SK-N-DZ (cell line): Measurements from ENCODE around the gene PTPRK.
"Not testable (repeated sequence)": the region's sequence is repeated elsewhere in the genome, so short reads cannot be mapped to it uniquely, and the experiment has no call there.

Experiments
- DNase-seq: peaks from one replicate; pipeline ENCODE4 v3.0.0-alpha.2; 2015; ENCODE audit warnings: low spot score

PTPRK gene

GRCh38 chr6:127956956-127957355 is 563.4 kb downstream of the PTPRK start:
- DNase-seq, result no peak

- DNase-seq, result no peak
Measured at GRCh38 chr6:127956260-127956888, 564.0 kb downstream of the PTPRK start.

- DNase-seq, result no peak
Measured at GRCh38 chr6:127954082-127954481, 566.3 kb downstream of the PTPRK start.

DNA sequence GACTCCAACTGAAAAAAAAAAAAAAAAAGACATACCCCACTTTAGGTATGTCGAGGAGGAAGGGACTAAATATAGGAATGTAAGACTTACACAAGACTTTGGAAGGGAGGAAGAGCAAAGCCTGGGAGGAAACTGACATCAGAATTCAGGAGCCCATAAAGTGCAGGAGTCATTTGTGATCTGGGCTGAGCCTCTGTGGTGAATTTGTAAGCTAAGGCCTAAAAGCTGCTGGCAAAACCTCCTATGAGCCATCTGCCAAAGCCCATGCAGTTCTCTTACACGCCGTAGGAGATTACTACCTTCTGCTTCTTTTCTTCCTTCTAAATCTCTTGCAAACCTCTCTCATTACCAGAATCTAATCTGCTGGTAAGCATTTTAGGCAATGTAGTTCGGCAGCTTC is 567.6 kb downstream of the PTPRK start:
- no peak for DNase-seq

GRCh38 chr6:127952176-127952575 is 568.2 kb downstream of the PTPRK start:
- DNase-seq, result no peak

- no peak for DNase-seq
Measured at GRCh38 chr6:127951172-127951917, 569.1 kb downstream of the PTPRK start.

GRCh38 chr6:127950566-127951145 is 569.7 kb downstream of the PTPRK start:
- DNase-seq, result no peak

DNA sequence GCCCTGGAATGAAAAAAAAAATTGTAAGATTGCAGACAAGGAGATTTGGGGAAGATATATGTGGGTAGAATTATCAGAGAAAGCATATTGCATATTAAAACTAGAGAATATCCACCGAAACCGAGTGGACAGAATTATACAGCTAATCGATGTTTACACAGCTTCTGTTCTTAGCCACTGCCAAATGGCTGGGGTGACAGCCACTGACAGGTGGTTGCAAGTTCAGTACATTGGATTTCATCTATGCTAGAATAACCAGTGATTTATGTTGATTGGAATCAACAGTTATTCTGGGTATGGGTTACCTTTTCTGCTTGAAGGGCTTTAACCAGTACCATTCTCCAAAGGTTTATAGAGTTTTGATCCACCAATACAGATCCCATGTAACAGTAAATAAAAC is 571.1 kb downstream of the PTPRK start:
- DNase-seq, result no peak

GRCh38 chr6:127946388-127946787 is 574.0 kb downstream of the PTPRK start:
- no peak for DNase-seq

GRCh38 chr6:127945434-127946097 is 574.8 kb downstream of the PTPRK start:
- no peak for DNase-seq

- no peak for DNase-seq
Measured at GRCh38 chr6:127941228-127941627, 579.2 kb downstream of the PTPRK start.

DNA sequence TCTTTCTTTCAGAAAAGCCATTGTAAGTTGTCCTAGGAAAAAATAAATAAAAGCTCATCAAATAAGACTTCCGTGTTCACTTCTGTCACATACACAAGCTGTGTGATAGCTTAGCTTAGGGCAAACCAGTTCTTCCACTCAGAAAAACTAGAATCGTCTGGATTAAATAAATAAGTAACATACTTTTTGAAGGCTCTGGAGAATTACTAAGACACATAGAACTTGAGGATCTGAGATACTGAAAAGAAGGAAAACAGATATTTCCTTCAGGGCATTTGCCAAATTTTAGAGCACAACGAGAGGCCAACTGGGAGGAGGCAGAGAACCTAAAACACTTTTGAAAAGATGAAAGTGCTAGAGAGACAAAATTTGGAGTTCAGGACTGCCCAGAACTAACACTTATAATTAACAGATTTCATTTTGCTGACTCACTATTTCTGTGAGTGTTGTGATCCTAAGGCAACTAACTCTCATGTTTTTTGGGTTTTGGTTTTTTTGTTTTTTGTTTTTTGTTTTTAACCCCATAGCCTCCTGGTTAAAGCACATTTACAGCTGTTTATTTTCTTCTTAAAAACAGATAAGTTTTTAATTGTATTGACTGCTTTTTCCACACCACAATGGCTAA is 580.8 kb downstream of the PTPRK start:
- DNase-seq, result no peak

DNA sequence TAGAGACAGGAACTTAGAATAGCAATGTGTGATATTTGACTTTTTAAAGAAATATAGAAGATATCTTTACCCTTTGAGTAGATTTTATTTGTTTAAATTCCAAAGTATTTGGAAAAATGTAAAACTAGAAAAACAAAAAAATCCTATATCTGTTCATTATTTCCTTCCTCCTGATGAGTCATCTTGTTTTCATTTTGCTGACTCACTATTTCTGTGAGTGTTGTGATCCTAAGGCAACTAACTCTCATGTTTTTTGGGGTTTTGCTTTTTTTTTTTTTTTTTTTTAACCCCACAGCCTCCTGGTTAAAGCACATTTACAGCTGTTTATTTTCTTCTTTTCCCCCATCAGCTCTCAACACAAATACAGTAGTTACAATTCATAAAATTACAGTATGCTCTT is 581.7 kb downstream of the PTPRK start:
- DNase-seq, result no peak

DNA sequence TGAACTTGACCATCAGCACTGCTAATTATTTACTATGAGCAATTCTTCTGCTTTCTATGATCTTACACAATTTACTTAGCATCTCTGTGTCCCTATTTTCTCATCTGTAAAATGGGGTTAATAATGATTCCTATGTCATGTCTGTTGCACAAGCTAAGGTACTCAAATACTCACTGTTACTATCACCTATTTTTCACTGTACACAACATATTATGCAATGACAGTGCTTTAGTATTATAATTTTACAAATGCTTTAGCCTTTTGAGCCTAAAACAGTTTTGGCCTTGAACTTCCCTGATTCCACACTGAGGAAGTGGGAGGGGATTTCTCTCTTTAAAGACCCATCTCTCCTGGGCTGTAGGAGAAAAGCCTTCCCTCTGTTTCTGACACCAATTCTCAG is 582.7 kb downstream of the PTPRK start:
- no peak for DNase-seq

DNA sequence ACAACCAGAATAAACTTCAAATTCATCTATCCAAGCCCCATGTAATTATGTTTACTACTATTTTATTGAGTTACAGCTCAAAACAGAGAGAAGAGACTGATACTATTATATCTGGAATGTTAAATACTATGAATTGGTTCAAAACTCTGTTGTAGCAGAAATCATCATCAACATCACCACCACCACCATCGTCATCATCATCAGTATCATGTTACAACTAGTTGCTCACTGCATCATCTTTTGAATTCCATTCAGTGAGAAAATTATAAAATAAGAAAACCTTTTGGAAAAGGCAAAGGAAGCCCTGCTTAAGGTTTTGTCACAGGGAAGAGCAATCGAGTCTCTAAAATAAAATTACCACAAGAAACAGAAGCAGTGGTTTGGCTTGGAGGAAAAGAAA is 583.3 kb downstream of the PTPRK start:
- no peak for DNase-seq

DNA sequence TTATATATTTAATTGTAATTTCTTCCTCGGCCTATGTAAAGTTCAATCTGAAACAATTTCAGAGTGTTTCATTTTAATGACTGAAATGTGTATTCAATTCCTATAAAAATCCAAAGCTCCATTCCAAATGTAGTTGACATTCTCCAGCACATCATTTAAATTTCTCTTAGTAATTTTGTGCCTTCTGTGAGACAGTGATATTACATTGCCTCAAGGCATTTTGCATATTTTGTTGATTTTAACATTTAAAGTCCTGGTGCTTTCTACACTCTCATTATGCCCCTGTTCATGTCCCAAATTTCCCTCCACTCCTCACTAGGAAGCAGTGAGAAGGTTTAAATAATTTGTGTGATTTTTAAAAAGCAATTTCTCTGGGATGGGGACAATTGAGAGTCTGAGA is 585.4 kb downstream of the PTPRK start:
- DNase-seq, result no peak

DNA sequence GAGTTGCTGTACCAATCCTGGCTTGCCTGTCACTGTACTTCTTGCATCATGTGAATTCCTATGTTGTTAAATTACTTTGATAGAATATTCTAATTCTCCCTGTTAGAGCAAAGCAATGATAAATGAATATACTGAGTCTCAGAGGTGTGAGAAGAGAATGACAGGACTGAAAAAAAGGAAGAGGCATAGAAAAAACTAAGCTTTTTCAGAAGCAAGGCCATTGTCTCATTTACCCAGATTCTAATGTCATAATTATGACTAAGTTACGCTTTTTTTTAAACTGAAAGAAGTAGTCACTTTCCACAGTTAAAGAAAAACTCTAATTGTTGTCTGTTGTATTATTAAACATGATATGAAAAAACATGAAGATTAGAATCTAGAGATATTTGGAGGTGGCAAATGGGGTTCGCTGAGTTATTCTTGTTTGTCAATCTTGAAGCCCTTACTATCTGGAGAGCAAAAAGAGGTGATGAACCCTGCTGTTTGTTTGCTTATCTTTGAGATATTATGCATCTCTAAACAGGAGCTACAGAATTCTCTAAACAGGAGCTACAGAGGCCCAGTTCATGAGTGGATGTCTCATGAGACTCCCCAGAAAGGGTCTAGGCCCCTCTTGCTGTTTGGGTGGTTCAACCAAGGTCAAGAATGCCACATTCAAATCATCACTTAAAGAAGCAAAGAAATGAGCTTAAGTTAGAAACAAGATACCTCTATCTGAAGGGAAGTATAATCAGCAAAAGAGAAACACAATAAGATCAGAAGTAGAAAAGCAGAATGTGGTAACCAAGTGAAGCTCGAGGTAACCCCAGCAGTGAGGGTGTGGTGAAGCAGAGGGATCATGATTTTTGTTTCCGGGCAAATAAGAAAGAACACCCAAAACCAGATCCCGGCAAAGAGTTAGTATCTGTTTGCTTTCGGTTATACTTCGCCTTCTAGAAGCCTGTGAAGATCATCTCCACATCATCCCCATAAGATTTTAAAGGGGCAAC is 586.3 kb downstream of the PTPRK start:
- no peak for DNase-seq

GRCh38 chr6:127933137-127933536 is 587.3 kb downstream of the PTPRK start:
- no peak for DNase-seq

DNA sequence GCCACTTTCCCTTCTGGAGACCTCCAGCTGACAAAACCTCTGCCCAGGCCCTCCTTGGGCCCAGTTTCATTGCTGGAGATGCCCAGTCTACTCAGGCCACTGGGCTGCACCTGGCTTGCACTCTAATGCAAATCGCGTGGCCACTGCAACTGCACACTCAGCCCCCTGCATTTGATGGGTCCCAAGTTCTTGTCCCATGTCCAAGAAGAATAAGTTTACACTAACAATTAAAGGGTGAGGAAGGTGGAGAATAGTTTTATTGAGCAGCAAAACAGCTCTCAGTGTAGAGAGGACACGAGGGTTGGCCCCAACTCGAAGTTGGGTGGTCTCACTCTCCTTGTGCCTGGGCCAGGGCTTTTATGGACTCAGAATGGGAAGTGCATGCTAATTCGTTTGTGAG is 587.7 kb downstream of the PTPRK start:
- DNase-seq, result no peak

DNA sequence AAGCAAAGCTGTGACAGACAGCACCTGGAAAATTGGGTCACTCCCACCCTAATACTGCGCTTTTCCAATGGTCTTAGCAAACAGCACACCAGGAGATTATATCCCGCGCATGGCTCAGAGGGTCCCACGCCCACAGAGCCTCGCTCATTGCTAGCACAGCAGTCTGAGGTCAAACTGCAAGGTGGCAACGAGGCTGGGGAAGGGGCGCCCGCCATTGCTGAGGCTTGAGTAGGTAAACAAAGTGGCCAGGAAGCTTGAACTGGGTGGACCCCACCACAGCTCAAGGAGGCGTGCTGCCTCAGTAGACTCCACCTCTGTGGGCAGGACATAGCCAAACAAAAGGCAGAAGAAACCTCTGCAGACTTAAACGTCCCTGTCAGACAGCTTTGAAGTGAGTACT is 594.0 kb downstream of the PTPRK start:
- not testable (repeated sequence) for DNase-seq

- DNase-seq, result no peak
Measured at GRCh38 chr6:127924440-127924839, 596.0 kb downstream of the PTPRK start.
